HG03520 (cell line): ENCODE results near the gene SCAPER.
"Not testable (repeated sequence)": the region's sequence is repeated elsewhere in the genome, so short reads cannot be mapped to it uniquely, and the experiment has no call there.

Source experiments
- ATAC-seq: cut with Tn5 transposase; IDR thresholded peaks from one replicate; pipeline ENCODE4 v1.9.1; 2021; ENCODE audit warnings: mild to moderate bottlenecking, moderate library complexity; ENCODE audit not compliant: unreplicated experiment

The SCAPER gene

GRCh38 chr15:76585576-76585897 lies 319.6 kb downstream of the SCAPER start:
- ATAC-seq, result no peak

- no peak for ATAC-seq
These were observed 320.1 kb downstream of the SCAPER start for GRCh38 chr15:76584868-76585575.

DNA sequence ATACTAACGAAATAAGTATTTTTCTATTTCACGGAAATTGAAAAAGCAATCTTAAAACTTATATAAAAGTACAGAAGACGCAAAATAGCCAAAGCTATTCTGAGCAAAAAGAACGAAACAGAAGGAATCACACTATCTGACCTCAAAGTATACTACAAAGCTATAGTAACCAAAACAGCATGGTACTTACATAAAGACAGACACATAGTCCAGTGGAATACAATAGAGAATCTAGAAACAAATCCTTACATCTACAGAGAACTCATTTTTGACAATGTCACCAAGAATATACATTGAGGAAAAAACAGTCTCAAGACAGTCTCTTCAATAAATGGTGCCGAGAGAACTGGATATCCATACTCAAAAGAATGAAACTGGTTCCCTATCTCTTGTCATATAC lies 322.6 kb downstream of the SCAPER start:
- ATAC-seq, result no peak

DNA sequence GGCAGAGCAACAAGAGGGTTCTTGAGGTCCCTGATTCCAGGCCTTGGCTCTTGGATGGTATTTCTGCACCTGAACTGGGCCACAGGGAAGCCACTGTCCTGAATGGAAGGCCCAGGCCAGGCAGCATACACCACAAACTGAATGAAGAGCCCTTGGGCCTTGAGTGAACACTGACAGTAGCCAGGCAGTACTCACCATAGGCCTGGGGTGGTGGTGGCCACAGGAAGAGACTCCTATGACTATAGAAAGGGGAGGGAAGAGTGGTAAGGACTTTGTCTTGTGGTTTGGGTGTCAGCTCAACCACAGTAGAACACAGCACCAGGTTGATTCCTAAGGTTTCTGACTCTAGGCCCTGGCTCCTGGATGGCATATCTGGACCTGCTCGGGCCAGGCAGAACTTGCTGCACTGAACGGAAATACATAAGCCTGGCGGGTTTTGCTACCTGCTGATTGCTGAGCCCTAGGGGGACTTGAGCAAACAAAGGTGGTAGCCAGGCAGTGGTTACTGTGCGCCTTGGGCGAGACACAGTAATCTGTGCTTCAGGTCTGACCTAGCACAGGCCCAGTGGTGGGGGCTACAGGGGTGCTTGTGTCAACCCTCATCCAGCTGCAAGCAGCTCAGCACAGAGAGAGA lies 327.1 kb downstream of the SCAPER start:
- ATAC-seq, result no peak

DNA sequence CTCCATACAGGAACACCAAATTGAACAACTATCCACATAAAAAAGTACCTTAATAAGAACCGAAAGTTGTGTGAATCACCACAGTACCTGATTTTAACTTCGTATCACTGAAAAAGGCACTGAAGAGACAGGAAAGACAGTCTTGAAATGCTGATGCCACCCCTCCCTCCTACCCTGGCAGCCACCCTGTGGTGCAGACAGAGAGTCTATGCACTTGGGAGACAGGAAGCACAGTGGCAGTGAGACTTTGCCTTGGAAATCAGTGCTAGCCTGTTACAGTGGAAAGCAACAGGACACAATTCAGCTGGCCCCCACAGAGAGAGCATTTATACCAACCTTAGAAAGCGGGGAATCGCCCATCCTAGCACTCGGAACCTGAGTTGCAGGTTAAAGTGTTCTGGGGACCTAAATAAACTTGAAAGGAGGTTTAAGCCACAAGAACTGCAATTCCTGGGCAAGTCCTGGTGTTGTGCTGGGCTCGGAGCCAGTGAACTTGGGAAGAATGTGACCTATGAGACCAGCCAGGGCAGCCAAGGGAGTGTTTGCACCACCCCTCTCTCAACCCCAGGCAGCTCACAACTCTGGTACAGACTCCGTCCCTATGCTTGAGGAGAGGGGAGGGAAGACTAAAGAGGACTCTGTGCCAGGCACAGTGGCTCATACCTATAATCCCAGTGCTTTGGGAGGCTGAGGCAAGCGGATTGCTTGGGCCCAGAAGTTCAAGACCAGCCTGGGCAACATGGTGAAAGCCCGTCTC lies 328.4 kb downstream of the SCAPER start:
- ATAC-seq, result no peak

DNA sequence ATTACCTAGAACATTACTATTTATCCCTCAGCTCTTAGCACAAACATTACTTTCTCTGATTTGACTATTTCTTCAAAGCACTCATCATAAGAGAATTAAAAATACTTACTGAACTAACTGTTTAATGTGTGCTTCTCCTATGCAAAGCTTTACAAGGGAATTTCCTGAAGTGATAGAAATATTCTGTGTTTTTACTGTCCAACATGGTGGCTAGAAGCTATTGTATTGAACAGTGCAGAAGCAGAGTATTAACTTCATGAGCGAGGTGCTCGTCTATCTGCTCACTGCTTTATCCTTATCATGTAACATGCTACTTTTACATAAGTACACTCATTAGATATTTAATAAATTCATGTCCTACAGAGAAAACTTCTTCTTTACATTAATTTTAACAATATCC lies 329.5 kb downstream of the SCAPER start:
- ATAC-seq, result peak; percentile 17

- ATAC-seq, result peak; percentile 81
These were observed 329.9 kb downstream of the SCAPER start for GRCh38 chr15:76575274-76575673.

DNA sequence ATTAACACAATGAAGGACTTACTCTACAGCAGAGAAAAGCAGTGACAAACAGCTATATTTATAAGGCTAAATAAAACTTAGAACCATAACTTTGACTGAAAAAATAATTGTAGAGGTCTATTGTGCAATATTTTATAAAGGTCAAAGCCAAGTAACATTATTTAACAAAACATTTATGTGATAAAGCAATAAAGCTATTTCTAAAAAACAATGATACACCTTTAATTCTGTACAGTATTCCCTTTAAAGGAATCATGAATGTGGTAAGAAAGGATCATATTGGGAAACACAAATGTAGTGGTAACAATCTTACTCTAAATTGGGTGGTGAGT lies 332.2 kb downstream of the SCAPER start:
- no peak for ATAC-seq

DNA sequence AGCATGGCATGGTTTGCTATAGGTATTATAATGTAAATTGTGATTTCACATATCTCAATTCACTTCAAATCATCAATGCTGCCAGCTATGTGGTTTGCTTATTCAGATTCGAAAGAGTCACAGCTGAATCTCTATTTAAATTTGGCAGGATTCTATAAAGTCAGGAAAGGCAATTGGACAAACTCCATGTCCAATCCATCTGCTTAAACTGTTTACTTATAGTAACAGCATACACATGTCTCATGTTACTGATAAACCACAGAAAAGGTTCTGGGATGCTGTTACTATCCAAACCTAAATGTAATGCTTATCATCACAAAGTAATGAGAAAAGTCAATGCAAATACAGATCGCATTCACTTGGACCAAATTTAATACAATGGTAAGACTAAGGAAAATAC lies 338.9 kb downstream of the SCAPER start:
- ATAC-seq, result no peak

DNA sequence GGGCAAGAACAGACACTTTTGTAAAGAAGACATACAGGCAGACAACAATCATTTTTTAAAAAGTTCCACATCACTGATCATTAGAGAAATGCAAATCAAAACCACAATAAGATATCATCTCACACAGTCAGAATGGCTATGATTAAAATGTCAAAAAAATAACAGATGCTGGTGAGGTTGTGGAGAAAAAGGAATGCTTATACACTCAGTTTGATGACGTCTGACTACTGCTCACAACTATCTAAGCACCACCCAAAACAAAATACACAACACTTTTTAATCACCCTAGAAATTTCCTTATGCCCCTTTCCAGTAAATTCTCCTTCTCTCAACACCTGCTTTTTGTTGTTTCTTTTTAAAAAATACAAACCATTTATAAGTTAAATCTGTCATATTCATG lies 339.8 kb downstream of the SCAPER start:
- no peak for ATAC-seq

DNA sequence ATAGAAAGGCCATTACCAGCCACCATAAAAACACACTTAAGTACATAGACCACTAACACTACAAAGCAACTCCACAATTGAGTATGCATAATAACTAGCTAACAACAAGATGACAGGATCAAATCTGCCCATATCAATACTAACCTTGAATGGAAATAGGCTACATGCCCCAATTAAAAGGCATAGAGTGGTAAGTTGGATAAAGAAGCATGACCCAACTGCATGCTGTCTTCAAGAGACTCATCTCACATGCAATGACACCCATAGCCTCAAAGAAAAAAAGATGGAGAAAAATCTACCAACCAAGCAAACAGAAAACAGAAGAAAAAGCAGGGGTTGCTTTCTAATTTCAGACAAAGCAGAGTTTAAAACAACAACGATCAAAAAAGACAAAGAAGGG lies 349.9 kb downstream of the SCAPER start:
- no peak for ATAC-seq

DNA sequence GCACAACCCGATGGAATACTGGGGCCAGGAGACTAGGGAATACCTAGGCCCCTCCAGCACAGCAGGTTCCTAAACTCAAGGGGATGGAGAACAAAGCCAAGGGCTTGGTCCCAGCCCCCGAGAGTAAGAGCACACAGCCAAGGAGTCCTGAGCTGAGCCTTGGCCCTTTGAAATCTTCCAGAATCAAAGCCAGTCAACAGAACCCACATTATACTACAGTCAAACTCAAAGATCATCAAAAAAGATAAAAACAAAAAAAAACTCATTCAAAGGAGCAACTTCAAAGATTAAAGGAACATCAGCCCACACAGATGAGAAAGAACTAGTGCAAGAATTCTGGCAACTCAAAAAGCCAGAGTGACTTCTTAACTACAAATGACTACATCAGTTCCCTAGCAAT lies 351.6 kb downstream of the SCAPER start:
- ATAC-seq, result no peak

DNA sequence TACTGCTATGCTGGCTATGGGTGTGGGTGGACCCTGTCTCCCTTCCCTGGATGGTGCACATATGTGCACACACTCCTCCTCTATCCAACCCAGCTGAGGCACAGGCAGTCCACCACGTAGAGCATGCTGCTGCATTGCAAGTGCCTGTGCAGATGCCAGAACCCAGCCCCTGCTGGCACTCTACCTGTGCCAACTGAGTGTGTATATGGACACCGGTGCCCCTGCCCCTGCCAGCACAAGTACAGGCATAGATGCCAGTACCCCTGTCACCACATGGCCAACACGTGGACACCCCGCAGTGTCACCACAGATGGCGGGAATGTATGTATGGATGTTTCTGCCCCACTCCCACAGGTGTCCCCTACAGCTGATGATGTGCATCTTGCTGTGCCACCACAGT lies 352.0 kb downstream of the SCAPER start:
- no peak for ATAC-seq

DNA sequence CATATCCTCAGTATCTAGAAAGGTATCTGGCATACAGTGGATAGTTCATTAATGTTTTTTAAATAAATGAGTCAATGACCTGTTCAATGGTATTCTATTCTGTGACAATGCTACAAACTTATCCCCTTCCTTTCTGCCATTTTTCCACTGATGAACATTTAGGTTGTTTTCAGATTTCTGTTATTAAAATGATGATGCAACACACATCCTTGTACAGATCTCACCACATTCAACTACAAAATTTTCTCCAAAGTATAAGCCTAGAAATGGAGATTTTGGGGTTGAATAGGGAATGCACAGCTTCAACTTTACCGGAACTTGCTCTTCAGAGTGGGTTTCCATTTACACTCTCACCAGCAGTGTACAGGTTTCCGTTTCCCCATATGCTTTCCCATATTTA lies 358.3 kb downstream of the SCAPER start:
- no peak for ATAC-seq

- no peak for ATAC-seq
These were observed 371.1 kb downstream of the SCAPER start for GRCh38 chr15:76533995-76534394.

- no peak for ATAC-seq
These were observed 371.9 kb downstream of the SCAPER start for GRCh38 chr15:76533060-76533820.

DNA sequence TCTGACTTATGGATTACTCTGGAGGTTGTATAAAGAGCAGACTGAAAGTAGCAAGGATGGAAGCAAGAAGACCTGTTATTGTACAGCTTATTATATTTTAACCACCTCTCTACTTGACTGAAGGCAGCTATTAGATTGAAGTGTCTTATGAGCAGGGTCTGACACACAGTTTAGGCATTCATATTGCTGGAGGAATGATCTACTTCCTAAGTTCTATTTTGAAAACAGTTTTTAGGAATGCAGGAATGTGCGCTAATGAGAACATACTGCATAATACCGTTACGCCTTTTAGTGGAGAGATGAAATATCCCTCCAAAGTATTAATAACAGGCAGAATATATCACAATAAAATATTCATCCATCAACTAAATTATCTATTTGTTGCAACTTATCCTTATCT lies 375.2 kb downstream of the SCAPER start:
- ATAC-seq, result no peak

- ATAC-seq, result no peak
These were observed 379.0 kb downstream of the SCAPER start for GRCh38 chr15:76526111-76526510.

DNA sequence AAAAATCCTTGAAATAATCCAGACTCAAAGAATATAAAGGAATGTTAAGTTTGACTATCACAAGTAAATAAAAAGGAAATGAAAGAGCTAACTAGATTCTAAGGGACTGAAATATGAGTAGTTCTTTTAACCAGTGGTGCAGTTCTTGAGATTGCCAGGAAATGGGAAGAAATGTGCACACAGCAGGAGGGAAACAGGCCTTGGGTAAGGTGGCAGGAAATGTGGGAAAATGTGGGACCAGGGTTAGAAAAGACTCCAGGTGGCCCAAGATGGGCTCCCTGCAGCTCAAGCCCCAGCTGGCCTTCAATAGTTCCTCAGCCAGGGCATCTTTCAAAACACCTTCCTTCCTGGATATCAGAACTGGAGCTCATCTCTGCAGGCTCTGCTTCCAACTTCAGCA lies 387.2 kb downstream of the SCAPER start:
- ATAC-seq, result no peak

DNA sequence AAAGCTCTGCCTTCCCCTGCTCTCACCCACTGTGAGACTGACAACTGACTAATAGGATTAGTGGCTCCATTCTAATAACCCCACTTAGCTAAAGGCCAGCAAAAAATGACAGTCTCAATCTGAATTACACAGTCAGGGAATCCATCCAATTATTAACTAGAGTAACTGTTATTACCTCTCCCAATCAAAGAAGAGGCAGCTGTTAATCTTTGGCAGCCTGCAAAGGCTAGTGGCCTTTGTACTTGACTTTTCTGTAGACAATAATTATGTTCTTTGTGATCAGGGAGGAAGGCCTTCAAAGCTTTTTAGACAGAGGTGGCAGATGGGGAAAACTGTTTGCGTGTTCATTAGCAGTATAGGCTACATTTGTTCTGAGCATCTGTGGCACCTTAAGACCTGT lies 390.9 kb downstream of the SCAPER start:
- ATAC-seq, result no peak

DNA sequence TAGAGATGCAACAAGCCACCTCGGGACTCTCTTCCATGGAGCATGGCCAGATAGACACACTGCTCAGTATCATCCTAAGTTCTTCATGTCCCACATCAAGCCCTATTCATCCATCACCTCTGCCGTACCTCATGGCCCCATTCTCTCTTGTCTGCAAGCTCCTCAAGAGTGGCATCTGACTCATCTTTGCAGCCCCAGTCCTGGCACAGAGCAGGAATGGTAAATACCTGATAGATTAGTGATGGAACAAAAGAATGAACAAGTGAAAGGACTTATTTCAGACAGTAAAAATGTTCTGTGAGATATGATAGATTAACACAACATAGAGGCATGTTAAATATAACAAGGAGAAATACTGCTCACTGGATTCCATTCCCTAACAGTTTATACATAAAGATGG lies 392.2 kb downstream of the SCAPER start:
- no peak for ATAC-seq

- ATAC-seq, result not testable (repeated sequence)
These were observed 394.5 kb downstream of the SCAPER start for GRCh38 chr15:76510663-76511062.
